Measurements from ENCODE around the gene THOP1.

DNA sequence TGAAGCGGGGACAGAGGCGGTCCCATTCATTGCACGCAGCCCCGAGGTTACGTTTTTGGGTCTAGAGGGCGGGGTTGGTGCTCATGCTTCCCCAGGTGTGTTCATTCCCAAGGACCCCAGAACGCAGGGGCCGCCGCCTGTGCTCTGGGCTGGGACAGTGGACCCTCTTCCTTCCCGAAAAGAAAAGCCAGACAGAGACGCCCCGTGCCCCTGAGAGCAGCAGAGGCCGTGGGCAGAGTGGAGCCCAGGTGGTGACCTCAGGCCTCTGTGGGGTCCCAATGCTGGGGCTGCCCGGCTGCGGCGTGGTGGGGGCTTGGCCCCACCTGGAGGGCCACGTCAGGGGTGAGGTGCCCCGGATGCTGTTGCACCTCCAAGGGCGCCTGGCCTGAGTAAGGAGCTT lies 17.6 kb upstream of the THOP1 start:
- TF ChIP-seq E2F6 (IDR thresholded peaks at IDR 0.05; ENCODE audit: borderline replicate concordance, low read depth) (no peak), NFE2L2 (conservative IDR thresholded peaks at IDR 0.05; ENCODE audit: low read length) (no peak), CTCF (IDR thresholded peaks at IDR 0.05) (no peak), MYC (IDR thresholded peaks at IDR 0.05; ENCODE audit: borderline replicate concordance, low read length) (no peak), MAZ (IDR thresholded peaks at IDR 0.05; ENCODE audit: borderline replicate concordance, low read depth, low read length) (no peak), RAD21 (conservative IDR thresholded peaks at IDR 0.05 in 1 of 2, IDR thresholded peaks at IDR 0.05 in 1 of 2) (no peak), CBX2 (IDR thresholded peaks at IDR 0.05; ENCODE audit: borderline replicate concordance, low read depth) (no peak), BCL3 (IDR thresholded peaks at IDR 0.05) (no peak), EP300 (IDR thresholded peaks at IDR 0.05) (no peak), ZNF302 (CRISPR knock-in tag; IDR thresholded peaks at IDR 0.05) (no peak), JUNB (IDR thresholded peaks at IDR 0.05) (no peak)
- TF ChIP-seq, protein P1, sequence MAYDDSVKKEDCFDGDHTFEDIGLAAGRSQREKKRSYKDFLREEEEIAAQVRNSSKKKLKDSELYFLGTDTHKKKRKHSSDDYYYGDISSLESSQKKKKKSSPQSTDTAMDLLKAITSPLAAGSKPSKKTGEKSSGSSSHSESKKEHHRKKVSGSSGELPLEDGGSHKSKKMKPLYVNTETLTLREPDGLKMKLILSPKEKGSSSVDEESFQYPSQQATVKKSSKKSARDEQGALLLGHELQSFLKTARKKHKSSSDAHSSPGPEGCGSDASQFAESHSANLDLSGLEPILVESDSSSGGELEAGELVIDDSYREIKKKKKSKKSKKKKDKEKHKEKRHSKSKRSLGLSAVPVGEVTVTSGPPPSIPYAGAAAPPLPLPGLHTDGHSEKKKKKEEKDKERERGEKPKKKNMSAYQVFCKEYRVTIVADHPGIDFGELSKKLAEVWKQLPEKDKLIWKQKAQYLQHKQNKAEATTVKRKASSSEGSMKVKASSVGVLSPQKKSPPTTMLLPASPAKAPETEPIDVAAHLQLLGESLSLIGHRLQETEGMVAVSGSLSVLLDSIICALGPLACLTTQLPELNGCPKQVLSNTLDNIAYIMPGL (CRISPR knock-in tag; IDR thresholded peaks at IDR 0.05; ENCODE audit: borderline replicate concordance), result no peak

All from A549 (cell line).